Stimulated activated CD4-positive, alpha-beta T cell treated with anti-CD3 and anti-CD28 coated beads, TNF-alpha, amount 100 ng/mL, for 48 hours (primary cell): Measurements from ENCODE around the gene ADAM15.
A peak's percentile ranks its signal among the peaks of the same experiment; 100 is the strongest.

Experiments
- DNase-seq, 3 donors: peaks; one replicate each; pipeline ENCODE4 v3.0.0-alpha.2; 2020; ENCODE audit warnings: low read depth in 3 of 3

The ADAM15 gene

DNA sequence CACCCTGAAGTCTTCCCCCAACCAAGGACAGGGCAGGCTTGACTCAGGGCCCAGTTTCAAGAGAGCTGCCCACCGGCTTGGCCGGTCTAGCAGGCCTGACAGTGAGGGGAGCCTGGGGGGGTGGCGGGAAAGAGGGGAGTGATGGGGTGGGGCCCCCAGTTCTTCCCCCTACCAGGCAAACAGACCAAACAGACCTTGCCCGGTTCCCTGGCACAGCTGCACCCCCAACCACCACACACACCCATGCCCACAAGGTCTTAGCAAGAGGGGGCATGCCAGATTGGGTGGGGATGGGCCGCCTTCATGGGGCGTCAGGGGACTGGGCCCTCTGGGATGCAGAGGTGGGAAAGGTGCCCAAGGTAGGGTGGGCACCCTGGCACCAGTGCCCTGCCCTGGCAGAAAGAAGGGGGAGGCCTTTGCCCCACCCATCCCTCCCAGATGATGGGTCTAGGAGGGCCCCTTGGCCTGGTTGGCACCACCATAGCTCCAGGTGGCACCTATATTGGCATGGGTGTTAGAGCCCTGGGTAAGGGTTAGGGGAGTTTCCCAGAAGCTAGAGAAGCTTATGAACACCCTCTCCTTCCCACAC, 39.6 kb upstream of the ADAM15 start:
- no peak for DNase-seq

DNA sequence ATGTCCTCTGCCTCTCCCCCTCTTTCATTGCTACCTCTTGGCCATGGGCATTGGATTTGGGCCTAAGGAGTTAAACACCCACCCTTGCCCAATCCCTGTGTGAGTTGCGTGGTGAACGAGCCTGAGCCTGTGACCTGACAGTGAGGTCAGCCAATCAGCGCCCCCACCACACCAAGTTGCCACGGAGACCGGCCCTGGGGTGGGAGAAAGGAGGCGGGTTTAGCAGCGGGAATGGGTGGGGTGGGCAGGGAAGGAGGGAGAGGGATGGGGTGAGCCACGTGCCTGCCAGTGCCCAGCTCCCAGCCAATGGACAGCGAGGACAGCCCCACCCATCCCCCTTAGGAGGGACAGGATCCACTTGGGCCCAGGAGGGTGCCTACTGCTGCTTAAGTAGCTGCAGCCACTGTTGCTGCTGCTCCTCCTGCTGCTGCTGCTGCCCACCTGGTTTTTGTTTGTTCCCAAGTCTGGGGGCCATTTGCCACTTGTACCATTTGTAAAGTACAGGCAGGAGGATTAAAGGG, 39.0 kb upstream of the ADAM15 start:
- DNase-seq, result no peak

DNA sequence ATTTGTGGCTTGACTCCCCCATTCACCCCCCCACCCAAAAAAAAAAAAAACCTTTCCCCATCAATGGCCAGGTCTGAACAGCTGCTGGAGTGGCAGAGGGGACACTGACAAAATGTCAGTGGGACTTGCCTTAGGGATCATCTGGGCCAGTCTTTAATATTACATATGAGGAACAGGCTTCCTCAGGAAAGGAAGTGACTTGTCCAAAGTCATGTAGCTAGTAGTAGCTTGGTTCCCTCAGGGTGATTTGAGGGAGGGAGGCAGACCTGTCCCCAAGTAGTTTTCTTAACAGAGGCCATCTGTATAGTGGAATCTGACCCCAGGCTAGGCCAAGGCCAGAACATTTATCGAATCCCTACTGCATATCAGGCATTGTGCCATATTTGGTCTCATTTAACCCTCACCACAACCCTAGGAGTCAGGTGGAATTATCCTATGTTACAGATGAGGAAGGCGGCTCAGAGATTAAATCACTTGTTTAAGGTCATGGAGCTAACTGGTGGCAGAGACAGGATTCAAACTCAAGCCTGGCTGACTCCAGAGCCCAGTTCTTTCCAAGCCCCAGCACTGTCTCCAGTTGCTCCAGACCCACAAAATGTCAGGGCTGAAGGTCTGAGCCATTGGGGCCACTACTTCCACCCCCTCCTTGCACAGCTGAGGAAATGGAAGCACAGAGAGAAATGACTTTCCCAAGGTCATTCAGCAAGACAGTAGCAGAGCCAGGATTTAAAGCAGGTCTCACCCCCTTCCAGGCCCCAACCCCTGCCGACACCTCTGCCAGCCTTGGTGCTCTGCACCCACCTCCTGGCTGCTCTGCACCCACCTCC, 38.1 kb upstream of the ADAM15 start:
- DNase-seq, result no peak

DNA sequence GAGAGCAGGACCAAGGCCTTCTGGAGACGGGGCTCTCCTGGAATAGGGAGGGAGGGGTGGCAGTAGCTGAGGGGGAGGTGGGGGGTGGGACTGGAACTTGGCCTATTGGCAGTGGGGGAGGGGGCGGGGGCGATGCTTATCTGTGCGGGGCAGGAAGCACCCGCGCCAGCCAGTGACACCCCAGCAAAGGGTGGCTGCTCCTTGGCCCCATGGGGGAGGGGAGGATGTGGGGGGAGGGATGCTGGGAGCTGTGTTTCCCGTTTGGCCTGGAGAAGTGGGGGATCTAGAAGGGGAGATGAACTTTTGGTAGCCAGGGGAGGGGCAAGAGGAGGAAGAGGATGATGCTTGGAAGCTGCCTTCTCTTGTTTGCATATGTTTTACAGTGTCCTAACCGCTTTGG, 37.5 kb upstream of the ADAM15 start:
- DNase-seq, result no peak

DNA sequence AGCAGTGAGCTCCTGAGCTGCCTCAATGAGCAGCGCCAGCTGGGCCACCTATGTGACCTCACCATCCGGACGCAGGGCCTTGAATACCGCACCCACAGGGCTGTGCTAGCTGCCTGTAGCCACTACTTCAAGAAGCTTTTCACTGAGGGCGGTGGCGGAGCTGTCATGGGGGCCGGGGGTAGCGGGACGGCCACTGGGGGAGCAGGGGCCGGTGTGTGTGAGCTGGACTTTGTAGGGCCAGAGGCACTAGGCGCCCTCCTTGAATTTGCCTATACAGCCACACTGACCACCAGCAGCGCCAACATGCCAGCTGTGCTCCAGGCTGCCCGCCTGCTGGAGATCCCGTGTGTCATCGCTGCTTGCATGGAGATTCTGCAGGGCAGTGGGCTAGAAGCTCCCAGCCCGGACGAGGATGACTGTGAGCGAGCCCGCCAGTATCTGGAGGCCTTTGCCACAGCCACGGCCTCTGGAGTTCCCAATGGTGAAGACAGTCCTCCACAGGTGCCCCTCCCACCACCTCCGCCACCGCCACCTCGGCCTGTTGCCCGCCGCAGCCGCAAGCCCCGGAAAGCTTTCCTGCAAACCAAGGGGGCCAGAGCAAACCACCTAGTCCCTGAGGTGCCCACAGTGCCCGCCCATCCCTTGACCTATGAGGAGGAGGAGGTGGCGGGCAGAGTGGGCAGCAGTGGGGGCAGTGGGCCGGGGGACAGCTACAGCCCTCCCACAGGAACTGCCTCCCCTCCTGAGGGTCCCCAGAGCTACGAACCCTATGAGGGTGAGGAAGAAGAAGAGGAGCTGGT, 36.2 kb upstream of the ADAM15 start:
- DNase-seq, result no peak

DNA sequence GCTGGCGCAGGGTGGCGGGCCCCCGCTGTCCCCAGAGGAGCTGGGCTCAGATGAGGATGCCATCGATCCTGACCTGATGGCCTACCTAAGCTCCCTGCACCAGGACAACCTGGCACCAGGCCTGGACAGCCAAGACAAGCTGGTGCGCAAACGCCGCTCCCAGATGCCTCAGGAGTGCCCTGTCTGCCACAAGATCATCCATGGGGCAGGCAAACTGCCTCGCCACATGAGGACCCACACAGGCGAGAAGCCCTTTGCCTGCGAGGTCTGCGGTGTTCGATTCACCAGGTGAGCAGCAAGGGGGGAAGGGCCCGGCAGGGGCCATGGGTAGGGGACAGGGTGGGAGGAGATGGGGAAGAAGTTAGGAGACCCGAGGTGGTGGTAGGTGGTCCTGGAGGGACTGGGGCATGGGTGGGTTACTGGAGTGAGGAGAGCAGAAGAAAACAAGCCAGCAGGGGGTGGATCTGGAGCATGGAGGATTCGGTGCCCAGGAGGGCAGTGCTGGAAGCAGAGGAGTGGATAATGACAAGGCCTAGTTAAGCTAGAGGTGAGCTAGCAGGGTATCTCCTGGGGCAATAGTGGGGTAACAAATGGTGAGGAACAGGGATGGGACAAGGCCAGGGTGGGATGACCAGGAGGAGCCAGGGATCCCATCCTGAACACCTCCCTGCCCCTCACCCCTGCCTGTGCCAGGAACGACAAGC, 35.4 kb upstream of the ADAM15 start:
- DNase-seq, result no peak

DNA sequence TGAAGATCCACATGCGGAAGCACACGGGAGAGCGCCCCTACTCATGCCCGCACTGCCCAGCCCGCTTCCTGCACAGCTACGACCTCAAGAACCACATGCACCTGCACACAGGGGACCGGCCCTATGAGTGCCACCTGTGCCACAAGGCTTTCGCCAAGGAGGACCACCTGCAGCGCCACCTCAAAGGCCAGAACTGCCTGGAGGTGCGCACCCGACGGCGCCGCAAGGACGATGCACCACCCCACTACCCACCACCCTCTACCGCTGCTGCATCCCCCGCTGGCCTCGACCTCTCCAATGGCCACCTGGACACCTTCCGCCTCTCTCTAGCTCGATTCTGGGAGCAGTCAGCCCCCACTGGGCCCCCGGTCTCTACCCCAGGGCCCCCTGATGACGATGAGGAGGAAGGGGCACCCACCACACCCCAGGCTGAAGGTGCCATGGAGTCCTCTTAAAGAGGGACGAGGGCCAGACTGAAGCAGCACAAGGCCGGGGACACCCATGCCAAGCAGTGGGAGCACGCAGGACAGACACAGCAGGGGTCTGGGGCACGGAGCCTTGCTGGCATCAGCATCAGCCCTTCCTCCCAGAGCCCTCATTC, 34.8 kb upstream of the ADAM15 start:
- DNase-seq, result no peak

DNA sequence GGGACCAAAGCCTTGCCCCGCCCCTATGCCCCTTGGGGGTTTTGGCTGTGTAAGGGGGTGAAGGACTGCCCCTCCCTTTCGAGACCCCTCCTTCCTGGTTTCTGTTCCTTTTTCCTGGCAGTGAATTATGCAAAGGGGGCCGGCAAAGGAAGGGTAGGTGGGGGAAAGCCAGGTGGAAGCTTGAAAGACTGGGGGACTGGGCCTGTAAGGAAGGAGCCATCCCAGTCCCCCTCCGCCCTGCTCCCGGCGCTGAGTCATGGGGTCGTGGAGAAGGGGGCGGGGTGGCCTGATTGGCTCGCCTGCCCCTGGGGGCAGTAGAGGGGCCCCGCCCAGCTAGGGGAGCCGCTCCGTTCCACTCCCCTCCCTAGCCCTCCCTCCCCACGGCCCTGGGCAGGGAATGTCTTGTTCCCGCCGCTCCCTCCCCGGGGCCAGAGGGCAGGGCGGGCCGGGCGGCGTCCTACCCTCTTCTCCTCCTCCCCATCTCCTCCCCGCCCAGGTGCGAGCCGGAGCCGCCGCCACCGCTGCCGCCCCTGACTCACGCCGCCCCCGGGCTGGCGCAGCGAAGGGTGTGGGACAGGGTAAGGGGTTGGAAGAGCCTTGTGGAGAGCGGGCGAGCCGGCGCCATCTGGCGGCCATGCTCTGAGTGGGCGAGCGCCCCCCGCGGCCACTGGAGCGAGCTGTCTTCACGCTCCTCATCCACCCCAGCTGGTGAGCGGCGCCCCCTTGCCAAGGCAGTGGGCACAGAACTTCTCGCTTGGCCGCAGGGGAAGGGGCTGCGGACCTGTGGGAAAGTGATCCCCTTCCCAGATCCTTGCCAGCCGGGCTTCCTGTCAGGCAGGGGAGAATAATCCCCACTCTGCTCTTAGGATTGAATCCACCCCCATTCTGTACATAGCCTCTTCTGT, 33.8 kb upstream of the ADAM15 start:
- peak; percentile 87 to 91 (median 91) for DNase-seq

DNA sequence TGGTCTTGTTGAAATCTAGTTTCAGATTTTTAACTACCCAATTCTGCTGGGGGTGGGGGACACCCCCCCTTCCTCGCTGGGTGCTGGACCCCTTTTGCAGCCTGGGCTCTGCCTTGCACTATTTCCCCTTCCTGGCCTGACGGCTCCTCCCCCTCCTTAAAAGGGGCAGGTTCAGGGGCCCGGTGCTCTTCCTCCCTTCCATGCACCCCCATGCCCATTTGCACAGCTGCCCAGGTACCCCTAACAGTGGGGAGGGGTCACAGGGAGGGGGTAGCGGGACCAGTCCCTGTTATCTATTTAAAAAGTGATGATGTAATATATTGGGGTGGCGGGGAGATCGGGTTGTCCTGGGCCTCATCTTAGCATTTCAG, 33.2 kb upstream of the ADAM15 start:
- DNase-seq, result no peak

DNA sequence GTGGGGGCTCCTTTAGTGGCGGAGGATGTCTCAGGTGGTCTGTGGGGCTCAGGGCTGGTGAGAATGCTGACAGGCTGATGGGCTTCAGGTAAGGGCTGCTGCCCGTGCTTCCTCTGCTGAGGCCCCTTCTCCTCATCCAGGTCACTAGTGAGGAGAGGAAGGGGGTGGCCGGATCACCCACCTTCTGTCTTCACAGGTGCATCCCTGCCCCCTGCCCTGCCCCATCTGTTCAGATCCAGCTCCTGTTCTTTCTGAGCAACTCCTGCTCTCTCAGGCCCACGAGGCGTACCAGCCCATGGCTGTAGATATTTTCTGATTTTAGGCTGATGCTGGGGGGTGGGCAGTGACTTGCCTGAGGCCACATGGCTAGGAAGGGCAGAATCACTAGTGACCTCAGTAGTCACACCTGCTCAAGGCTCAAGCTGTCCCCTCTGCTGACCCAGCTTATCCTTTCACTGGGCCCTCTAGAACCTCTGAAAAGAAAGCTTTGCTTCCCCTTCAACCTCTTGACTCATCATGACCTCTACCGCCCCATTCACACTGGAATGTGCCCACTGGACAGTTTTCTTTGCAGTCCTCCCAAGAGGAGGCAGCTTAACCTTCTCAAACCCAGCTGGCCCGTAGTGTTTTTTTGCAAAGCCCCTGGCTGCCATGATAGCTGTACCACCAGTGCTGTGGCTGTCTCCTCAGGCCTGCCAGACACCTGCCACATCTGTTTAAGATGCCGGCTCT, 32.3 kb upstream of the ADAM15 start:
- DNase-seq, result no peak

DNA sequence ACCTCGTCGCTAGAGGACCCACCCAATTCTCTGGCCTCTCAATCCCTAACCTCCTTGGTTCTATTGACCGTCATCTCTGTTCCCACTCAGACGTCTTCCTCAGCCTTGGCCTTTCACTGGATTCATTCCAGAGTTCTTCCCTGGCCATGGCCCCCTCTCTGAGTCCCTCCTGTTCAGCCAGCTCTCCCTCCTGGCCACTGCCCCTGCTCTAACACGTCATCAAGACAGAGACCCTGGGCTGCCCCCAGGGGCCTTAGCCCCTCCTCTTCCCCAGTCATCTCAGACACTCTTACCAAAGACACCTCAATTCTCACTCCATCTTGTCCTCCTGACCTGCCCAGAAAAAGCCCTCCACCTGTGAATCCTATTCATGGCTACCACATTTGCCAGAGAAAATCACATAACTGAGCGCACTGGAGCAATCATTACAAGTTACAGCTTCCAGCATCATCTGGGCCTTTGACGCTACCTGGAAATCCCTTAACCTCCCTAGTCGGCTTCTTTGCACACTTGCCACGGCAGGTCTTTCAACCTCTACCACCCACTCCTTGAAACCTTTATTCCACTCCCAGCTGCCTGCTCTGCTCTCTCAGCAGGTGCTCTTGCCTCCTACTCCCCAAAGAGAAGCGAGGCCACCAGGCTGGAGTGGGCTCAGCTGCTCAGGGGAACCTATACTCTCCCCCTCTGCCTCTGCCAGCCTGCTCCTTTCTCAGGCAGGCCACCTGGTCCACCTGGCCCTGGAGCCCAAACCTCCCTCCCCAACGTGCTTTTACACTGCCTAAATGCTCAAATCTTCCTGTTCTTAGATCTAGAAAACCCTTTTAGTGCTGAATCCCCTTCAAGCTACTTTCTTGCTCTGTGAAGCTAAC, 31.5 kb upstream of the ADAM15 start:
- no peak for DNase-seq

DNA sequence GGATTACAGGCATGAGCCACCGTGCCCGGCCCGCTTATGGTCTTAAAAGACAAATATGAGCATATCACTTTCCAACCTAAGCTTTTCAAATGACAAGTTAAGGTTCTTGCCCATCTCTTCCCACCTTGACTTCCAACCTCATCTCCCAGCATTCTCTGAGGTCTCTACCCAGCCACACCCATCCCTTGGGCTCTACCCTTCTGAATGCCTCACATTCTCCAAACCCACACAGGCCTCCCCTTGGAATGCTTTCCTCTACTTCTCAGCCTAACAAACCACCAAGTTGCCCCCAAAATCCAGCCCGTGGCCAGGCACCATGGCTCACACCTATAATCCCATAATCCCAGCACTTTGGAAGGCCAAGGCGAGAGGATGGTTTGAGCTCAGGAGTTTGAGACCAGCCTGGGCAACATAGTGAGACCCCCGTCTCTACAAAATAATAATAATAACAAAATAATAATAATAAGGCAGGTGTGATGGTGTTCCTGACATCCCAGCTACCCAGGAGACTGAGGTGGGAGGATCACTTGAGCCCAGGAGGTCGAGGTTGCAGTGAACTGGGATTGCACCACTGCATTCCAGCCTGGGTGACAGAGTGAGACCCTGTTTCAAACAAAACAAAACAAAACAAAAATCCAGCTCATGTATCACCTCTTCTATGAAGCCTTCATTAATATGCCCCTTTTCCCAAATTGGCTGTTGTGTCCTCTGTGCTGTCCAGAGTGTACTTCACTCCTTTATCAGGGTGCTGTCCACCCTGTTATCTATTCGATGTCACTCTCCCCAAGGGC, 28.8 kb upstream of the ADAM15 start:
- DNase-seq, result no peak

DNA sequence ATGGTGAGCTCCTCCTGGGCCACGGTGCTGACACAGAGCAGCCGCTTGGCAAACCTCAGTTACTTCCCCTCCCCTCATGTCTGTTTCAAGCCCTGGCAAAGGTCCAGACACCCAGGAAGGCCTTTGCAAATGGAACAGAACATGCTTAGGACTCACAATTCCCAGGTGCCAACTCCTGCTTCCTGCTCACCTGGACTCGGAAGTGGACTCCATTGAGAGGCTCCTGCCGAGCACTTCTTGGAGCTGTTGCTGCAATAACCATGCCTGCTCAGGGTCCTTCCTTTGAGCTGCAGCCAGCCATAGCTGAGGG, 28.2 kb upstream of the ADAM15 start:
- DNase-seq, result no peak

DNA sequence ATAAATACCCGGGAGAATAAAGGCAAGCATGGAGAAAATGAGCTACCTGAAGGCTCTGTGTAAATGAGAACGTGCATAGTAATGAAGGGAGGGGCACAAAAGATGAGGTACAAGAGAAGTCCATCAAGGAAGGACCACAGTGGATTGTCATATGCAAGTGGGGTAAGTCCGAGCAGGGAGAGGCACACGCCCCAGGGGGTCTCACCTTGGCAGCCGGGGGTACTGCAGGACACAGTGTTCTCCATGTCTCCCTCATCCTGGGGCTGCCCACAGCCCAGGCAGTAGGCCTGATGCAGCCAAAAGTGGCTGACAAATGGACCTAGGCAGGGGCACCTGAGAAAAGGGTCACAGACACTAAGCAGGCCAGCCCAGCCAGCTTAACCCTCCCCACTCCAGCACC, 27.5 kb upstream of the ADAM15 start:
- DNase-seq, result no peak

DNA sequence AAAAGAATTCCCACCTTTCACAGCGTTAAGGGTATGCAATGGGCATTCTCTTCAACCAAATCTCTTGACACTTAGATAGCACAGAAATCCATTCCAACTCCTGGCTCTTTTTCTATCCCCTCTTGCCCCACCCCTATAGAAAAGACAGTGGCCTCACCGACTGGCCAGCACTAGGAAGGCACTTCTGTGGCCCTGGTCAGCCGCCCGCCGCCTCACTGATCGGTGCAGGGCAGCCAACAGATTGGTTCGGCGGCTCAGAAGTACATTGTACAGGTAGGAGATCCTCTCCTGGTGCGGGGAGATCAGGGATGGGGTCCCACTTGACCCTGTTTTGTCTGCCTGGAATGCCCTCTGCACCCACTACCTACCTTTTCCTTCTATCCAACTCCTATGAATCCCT, 26.8 kb upstream of the ADAM15 start:
- no peak for DNase-seq

DNA sequence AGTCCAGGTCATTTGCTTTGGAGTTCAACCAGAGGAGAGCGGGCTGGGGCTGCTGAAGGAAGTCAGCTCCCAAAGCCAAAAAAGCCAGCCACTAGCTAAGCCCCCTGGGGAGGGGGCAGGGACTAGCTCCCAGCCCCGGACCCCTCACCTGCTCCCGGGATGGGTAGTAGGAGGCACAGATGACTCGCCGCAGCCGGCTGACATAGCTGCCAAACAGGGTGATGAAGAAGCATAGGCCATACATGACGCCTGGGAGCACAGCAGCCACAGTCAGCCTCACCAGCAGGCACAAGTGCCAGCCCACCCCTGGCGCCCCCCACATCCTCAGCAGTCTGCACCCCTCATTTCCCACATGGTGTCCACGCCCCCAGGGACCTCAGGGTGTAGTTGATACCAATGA, 25.0 kb upstream of the ADAM15 start:
- no peak for DNase-seq

DNA sequence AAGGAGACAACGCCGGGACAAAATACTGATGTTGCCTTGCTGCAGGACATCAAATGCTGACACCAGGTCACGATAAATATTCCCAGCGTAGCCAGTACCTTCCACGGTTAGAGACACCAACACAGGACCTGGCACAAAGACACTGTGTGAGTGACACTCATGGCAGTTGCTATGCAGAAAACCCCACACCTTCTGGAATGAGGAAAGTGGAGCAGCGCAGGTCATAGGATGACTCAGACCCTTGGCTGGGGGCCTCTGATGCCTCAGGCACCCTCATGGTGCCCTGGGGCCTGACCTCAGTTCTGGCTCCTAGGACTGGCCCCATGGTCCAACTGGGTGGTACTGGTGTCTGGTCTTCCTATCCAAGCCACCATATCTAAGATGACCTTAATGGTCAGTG, 24.5 kb upstream of the ADAM15 start:
- DNase-seq, result no peak

DNA sequence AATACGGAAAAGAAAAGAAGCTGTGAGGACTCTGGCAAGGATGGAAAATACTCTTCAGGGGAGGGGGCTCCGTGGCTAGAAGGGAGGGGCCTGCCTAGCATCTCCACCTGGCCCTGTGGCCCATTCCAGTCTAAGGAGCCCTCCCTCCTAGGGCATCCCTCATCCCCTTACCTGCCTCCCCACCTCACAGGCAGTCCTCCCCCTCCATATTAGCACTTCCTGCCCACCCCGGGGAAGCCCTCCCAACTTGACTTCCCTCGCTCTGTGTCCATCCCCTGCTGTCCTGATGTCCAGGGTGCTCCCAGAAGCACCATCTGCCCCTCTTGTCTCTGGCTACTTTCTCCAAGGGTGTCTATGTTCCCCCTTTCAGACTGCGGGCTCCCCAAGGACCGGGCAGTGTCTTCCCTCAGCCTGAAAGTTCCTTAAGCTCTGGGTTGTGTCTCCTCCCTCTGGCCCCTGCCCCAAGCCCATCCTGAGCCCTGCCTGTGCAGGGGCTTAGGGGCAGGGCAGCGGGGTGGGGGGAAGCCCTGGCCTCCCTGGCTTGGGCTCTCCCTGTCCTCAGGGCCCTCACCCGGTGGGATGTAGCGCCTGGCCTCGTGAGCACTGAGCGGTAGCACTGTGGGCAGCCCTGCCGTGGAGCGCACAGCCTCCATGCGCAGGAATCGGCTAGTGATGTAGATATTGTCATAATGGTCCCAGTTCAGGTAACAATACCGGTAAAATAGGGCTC, 21.4 kb upstream of the ADAM15 start:
- no peak for DNase-seq
